Measurements from ENCODE around the gene HACL1.
A peak's percentile ranks its signal among the peaks of the same experiment; 100 is the strongest.
"Not testable (repeated sequence)": the region's sequence is repeated elsewhere in the genome, so short reads cannot be mapped to it uniquely, and the experiment has no call there.

HACL1 gene

GRCh38 chr3:15634671-15635070 is 33.3 kb upstream of the HACL1 start:
- Mint-ChIP-seq H3K36me3 (ENCODE audit: low read depth) (peaks cover 2% of the 10 kb centered on the region), H3K9me3 (no peaks in the 10 kb centered on the region), H3K27me3 (no peaks in the 10 kb centered on the region), H3K27ac (no peak overlapping the region), H3K4me1 (peaks cover 96% of the 10 kb centered on the region), H3K4me3 (no peak overlapping the region)
- ATAC-seq = no peak
- DNase-seq = no peak

GRCh38 chr3:15633766-15634598 is 32.6 kb upstream of the HACL1 start:
- Mint-ChIP-seq H3K27ac (peak overlapping the region; percentile 85), H3K36me3 (ENCODE audit: low read depth) (peaks cover 2% of the 10 kb centered on the region), H3K4me1 (peaks cover 91% of the 10 kb centered on the region), H3K9me3 (no peaks in the 10 kb centered on the region), H3K4me3 (peak overlapping the region; percentile 1), H3K27me3 (no peaks in the 10 kb centered on the region)
- DNase-seq (no peak), ATAC-seq (no peak)

GRCh38 chr3:15633159-15633558 is 31.8 kb upstream of the HACL1 start:
- Mint-ChIP-seq H3K36me3 (ENCODE audit: low read depth) (peaks cover 2% of the 10 kb centered on the region), H3K9me3 (no peaks in the 10 kb centered on the region), H3K4me1 (peaks cover 82% of the 10 kb centered on the region), H3K4me3 (peak overlapping the region; percentile 1), H3K27ac (peak overlapping the region; percentile 85), H3K27me3 (no peaks in the 10 kb centered on the region)
- DNase-seq = no peak
- ATAC-seq = no peak

GRCh38 chr3:15632212-15632580 is 30.8 kb upstream of the HACL1 start:
- H3K4me3 Mint-ChIP-seq = no peak overlapping the region
- peaks cover 73% of the 10 kb centered on the region for H3K4me1 Mint-ChIP-seq
- H3K27ac Mint-ChIP-seq = no peak overlapping the region
- H3K36me3 Mint-ChIP-seq (ENCODE audit: low read depth) = no peaks in the 10 kb centered on the region
- DNase-seq (no peak), ATAC-seq (no peak)
- no peaks in the 10 kb centered on the region for H3K27me3 Mint-ChIP-seq
- no peaks in the 10 kb centered on the region for H3K9me3 Mint-ChIP-seq

GRCh38 chr3:15631426-15632211 is 30.2 kb upstream of the HACL1 start:
- no peak for ATAC-seq
- Mint-ChIP-seq H3K27me3 (no peaks in the 10 kb centered on the region), H3K27ac (no peak overlapping the region), H3K4me1 (peaks cover 67% of the 10 kb centered on the region), H3K36me3 (ENCODE audit: low read depth) (no peaks in the 10 kb centered on the region), H3K4me3 (no peak overlapping the region), H3K9me3 (no peaks in the 10 kb centered on the region)
- DNase-seq = no peak

- Mint-ChIP-seq H3K36me3 (ENCODE audit: low read depth) (peaks cover 1% of the 10 kb centered on the region), H3K27me3 (no peaks in the 10 kb centered on the region), H3K4me3 (peak overlapping the region; percentile 61), H3K27ac (peak overlapping the region; percentile 66), H3K9me3 (no peaks in the 10 kb centered on the region), H3K4me1 (peaks cover 61% of the 10 kb centered on the region)
- peak; percentile 32 for DNase-seq
- peak; percentile 68 for ATAC-seq
These were observed 29.4 kb upstream of the HACL1 start for GRCh38 chr3:15630646-15631350.

GRCh38 chr3:15629860-15630597 is 28.7 kb upstream of the HACL1 start:
- peak; percentile 89 for ATAC-seq

GRCh38 chr3:15628967-15629366 is 27.6 kb upstream of the HACL1 start:
- ATAC-seq = no peak
- DNase-seq = no peak
- no peaks in the 10 kb centered on the region for H3K9me3 Mint-ChIP-seq
- peaks cover 5% of the 10 kb centered on the region for H3K36me3 Mint-ChIP-seq (ENCODE audit: low read depth)
- peaks cover 56% of the 10 kb centered on the region for H3K4me1 Mint-ChIP-seq
- H3K27me3 Mint-ChIP-seq = no peaks in the 10 kb centered on the region
- no peak overlapping the region for H3K4me3 Mint-ChIP-seq
- no peak overlapping the region for H3K27ac Mint-ChIP-seq

More at GRCh38 chr3:15629860-15630597, 28.7 kb upstream of the HACL1 start:
- DNase-seq = peak; percentile 46
- peaks cover 2% of the 10 kb centered on the region for H3K36me3 Mint-ChIP-seq (ENCODE audit: low read depth)
- peak overlapping the region; percentile 66 for H3K27ac Mint-ChIP-seq
- no peaks in the 10 kb centered on the region for H3K9me3 Mint-ChIP-seq
- no peaks in the 10 kb centered on the region for H3K27me3 Mint-ChIP-seq
- H3K4me1 Mint-ChIP-seq = peaks cover 56% of the 10 kb centered on the region
- peak overlapping the region; percentile 61 for H3K4me3 Mint-ChIP-seq

- H3K27ac Mint-ChIP-seq = peak overlapping the region; percentile 76
- no peak for ATAC-seq
- H3K4me3 Mint-ChIP-seq = peak overlapping the region; percentile 45
- no peak for DNase-seq
- H3K36me3 Mint-ChIP-seq (ENCODE audit: low read depth) = peaks cover 34% of the 10 kb centered on the region
- H3K9me3 Mint-ChIP-seq = peaks cover 40% of the 10 kb centered on the region
- peaks cover 23% of the 10 kb centered on the region for H3K4me1 Mint-ChIP-seq
- H3K27me3 Mint-ChIP-seq = no peaks in the 10 kb centered on the region
These were observed 22.4 kb upstream of the HACL1 start for GRCh38 chr3:15623535-15624440.

GRCh38 chr3:15619659-15620464 is 18.5 kb upstream of the HACL1 start:
- not testable (repeated sequence) for DNase-seq, H3K27ac Mint-ChIP-seq, ATAC-seq, H3K4me3 Mint-ChIP-seq, H3K27me3 Mint-ChIP-seq
- H3K9me3 Mint-ChIP-seq = peaks cover 40% of the 10 kb centered on the region
- H3K4me1 Mint-ChIP-seq = peaks cover 17% of the 10 kb centered on the region
- peaks cover 32% of the 10 kb centered on the region for H3K36me3 Mint-ChIP-seq (ENCODE audit: low read depth)

GRCh38 chr3:15616053-15616452 is 14.7 kb upstream of the HACL1 start:
- Mint-ChIP-seq H3K4me1 (no peaks in the 10 kb centered on the region), H3K27me3 (no peaks in the 10 kb centered on the region), H3K4me3 (no peak overlapping the region), H3K9me3 (peaks cover 19% of the 10 kb centered on the region), H3K27ac (no peak overlapping the region), H3K36me3 (ENCODE audit: low read depth) (peaks cover 18% of the 10 kb centered on the region)
- DNase-seq (no peak), ATAC-seq (no peak)

- H3K27ac Mint-ChIP-seq = no peak overlapping the region
- H3K36me3 Mint-ChIP-seq (ENCODE audit: low read depth) = peaks cover 14% of the 10 kb centered on the region
- H3K4me1 Mint-ChIP-seq = no peaks in the 10 kb centered on the region
- no peak overlapping the region for H3K4me3 Mint-ChIP-seq
- H3K9me3 Mint-ChIP-seq = peaks cover 12% of the 10 kb centered on the region
- H3K27me3 Mint-ChIP-seq = no peaks in the 10 kb centered on the region
- no peak for DNase-seq
- ATAC-seq = no peak
These were observed 13.6 kb upstream of the HACL1 start for GRCh38 chr3:15614958-15615357.

GRCh38 chr3:15612001-15612400 is 10.6 kb upstream of the HACL1 start:
- Mint-ChIP-seq H3K36me3 (ENCODE audit: low read depth) (peaks cover 3% of the 10 kb centered on the region), H3K27me3 (no peaks in the 10 kb centered on the region), H3K4me1 (no peaks in the 10 kb centered on the region), H3K4me3 (no peak overlapping the region), H3K27ac (no peak overlapping the region), H3K9me3 (no peaks in the 10 kb centered on the region)
- ATAC-seq (no peak), DNase-seq (no peak)
